WTC11 (cell line): ENCODE results near the gene WNK2.

Source experiments
- E2F1 ChIP-seq: sonication (generic); formaldehyde crosslinking; IDR thresholded peaks from 2 replicates; pipeline ENCODE4 v1.8.0; 2022; ENCODE audit warnings: mild to moderate bottlenecking, missing genetic modification reagents
- NR1H2 ChIP-seq: sonication (generic); formaldehyde crosslinking; IDR thresholded peaks from 2 replicates; pipeline ENCODE4 v1.9.0; 2021; ENCODE audit warnings: mild to moderate bottlenecking, moderate library complexity, missing genetic modification reagents
- SP1 ChIP-seq: sonication (generic); formaldehyde crosslinking; conservative IDR thresholded peaks from 2 replicates; pipeline ENCODE4 v1.8.1; 2022; ENCODE audit warnings: missing genetic modification reagents
- ZNF121 ChIP-seq: sonication (generic); formaldehyde crosslinking; IDR thresholded peaks from 2 replicates; pipeline ENCODE4 v1.8.0; 2023; ENCODE audit warnings: missing genetic modification reagents
- ZNF232 ChIP-seq: sonication (generic); formaldehyde crosslinking; IDR thresholded peaks from 2 replicates; pipeline ENCODE4 v1.8.0; 2022; ENCODE audit warnings: mild to moderate bottlenecking, missing genetic modification reagents
- TF ChIP-seq, protein P1 (sequence below): sonication (generic); formaldehyde crosslinking; conservative IDR thresholded peaks from 2 replicates; pipeline ENCODE4 v1.8.1; 2022; ENCODE audit warnings: mild to moderate bottlenecking, missing genetic modification reagents

DNA sequence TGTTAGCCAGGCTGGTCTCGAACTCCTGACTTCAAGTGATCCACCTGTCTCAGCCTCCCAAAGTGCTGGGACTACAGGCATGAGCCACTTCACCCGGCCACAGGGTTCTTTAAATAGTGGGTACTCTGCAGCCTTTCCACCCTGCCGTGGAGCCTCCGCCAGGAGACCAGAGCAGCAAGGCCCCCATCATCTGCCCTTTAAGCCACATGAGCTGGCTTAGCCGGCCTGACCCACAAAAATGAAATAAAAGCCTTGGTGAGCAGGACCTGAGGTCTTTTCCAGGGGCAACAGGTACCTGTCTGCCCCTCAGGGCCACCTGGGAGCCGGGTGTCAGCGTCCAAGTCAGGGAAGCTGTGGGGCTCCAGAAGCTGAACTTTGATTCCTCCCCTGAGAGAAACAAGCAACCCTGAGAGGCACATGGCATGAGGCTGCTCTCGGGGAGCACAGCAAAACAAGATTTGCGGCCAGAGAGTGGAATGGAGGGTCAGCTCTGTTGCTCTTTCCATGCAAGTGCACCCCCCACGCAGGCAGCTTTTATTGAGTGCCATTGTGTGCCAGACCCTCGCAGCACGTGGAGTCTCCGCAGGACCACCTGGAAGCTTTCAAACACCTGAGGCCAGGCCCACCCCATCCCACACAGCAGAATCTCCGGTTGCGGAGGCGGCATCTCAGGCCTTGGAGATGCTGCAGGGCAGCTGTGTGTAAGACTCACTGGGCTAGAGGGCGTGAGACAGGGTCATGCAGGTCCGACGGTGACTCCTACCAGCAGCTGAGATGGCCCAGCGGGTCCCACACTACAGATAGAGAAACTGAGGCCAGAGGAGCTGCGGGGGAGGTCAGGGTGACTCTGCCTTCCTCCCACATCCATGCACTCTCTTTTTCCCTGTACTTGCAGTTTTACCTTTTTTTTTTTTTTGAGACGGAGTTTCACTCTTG is 4.8 kb upstream of the WNK2 start:
- TF ChIP-seq NR1H2 (CRISPR knock-in tag), result no peak
- TF ChIP-seq ZNF232 (CRISPR knock-in tag), result no peak
- TF ChIP-seq ZNF121 (CRISPR knock-in tag), result no peak
- TF ChIP-seq, protein P1, sequence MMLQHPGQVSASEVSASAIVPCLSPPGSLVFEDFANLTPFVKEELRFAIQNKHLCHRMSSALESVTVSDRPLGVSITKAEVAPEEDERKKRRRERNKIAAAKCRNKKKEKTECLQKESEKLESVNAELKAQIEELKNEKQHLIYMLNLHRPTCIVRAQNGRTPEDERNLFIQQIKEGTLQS (CRISPR knock-in tag), result no peak
- no peak for TF ChIP-seq E2F1 (CRISPR knock-in tag)
- no peak for TF ChIP-seq SP1 (CRISPR knock-in tag)
